ENCODE measurements around the gene INTS4.
"Not testable (repeated sequence)": the region's sequence is repeated elsewhere in the genome, so short reads cannot be mapped to it uniquely, and the experiment has no call there.

The INTS4 gene

DNA sequence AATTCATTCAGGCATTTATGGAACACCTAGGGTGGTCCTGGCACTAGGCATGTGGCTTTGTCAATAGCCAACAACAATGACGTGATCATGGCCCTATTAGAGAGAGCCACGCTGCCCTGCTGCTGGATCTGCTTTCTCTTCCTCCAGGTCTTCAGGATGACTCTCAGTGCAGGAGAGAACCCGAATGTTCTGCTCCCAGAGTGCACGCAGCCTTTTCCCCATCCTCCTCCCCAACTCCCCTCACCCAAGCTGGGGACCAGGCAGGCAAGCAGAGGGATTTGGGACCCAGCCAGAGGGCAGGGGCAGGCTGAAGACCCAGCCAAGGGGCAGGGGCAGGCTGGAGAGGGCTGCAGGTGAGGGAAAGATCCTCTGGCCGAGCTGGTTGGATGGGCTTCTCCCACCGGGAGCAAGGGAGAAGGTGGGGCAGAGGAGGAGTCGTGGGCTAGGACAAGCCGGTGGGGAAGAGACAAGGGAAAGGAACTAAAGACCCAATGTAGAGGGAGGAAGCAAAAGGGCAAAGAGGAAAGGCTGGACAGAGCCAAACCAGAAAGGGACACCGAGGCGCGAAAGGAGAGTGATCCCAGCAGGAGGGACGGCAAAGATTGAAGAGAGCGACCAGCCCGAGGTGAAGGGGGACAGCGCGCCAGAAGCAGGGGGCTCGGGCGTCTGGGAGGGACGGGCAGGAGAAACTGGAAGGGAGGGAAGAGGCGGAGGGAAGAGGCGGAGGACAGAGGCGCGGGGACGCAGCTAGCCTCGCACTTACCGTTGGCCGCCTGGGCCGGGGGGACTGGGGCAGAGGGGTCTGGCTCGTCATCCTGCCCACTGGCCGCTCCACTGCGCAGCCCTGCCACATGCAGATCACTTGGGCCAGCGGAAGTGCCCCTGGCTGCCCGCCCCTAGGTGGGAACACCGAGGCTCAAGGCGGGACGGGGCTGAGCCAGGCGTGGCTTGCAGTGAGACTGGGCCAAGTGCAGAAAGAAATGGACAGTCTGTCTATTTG lies 28.2 kb upstream of the INTS4 start, which contains the start of gene KCTD14:
Gene KCTD14 (minus strand): TSS at position 880 of the 1,000 bp plus-strand sequence. CDS start 27 bp downstream, at position 853.
- no peak for DNase-seq

DNA sequence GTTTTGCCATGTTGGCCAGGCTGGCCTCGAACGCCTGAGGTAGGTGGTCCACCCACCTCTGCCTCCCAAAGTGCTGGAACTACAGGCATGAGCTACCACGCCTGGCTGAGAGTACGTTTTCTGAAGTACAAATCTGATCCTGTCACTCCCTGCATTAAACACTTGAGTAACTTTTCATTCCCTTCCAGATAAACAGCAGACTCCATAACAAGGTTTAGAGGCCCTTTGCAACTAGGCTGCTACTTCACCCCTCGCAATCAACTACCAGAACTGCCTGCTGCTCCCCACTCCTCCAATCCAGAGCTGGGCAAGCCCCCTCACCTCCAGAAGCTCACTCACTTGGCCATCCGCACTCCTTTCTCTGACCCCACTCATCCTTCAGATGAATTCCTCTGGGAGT lies 27.1 kb upstream of the INTS4 start:
- DNase-seq, result no peak

- no peak for DNase-seq
Observed at GRCh38 chr11:78020246-78020645, 25.8 kb upstream of the INTS4 start.

DNA sequence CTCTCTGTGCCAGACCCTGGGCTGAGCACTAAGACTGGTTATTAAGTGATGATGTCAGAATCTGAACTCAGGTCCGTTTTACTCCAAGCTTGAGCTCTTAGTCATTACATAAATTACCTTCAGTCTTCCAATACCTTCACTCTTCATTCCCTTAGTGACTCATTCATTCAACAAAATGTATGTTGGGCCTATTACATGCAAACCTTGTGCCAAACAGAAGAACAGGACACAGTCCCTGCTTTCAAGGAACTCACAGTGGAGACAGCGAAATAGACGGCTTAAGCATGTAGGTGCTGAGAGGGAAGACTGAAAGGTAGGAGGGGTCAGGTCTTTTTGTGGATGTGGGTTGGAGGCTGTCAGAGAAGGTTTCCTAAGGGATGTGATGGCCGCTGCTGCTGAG lies 25.3 kb upstream of the INTS4 start:
- no peak for DNase-seq

DNA sequence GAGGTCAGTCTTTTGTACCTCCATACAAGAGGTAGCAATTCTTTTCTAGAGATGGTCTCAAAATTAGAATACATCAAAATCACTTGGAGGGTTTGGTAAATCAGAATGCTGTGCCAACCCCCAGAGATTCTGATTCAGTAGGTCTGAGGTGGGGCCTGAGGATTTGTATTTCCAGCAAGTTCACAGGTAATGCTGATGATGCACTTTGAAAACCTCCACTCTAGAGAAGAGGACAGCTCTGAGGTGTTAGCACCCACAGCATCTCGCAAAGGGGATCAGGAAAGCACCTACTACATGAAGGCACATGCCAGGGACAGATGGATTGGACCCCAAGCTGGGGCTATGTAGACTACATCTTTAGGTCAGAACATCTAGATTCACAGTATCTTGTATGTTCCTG lies 21.4 kb upstream of the INTS4 start:
- no peak for DNase-seq

GRCh38 chr11:78014937-78015520 lies 20.6 kb upstream of the INTS4 start:
- DNase-seq, result not testable (repeated sequence)

DNA sequence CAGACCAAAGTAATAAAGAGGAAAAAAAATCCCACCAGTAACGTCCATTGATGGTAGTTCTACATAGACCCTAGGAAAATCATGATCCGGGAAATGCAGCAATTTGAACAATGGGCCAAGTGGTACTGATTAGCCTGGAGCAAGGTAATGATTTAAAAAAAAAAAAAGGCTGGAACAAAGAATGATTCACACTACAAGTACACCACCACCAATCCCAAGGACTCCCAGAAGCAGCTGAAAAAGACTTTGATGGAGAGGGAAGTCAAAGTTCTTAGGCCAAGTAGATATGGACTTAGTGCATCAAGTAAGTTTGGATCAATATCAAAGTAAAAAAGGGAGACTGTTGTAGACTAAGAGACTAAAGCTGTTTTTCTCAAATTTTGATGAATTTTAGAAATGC lies 16.8 kb upstream of the INTS4 start:
- DNase-seq, result no peak

- no peak for DNase-seq
Observed at GRCh38 chr11:78010755-78011154, 16.3 kb upstream of the INTS4 start.

- no peak for DNase-seq
Observed at GRCh38 chr11:78010304-78010703, 15.8 kb upstream of the INTS4 start.

- DNase-seq, result no peak
Observed at GRCh38 chr11:78009062-78009461, 14.6 kb upstream of the INTS4 start.

DNA sequence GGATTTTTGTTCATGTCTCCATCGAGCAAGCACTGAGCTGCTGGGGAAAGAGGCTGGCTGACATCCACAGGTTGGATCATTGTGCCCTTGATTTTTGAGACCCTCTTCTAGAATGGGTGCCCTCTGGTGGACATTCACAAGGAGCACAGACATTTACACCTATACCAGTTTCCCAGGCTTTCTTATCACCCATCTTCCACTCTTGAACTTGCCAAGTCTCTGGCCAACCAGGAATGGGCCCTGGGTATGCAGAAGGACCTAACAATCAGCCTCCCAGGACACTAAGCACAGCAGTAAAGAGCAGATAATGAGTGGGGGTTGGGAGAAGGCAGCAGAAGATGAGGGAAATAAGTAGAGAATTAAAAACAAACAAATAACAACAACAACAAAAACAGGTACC lies 5.7 kb upstream of the INTS4 start:
- peak; percentile 68 for DNase-seq

GRCh38 chr11:77999446-78000030 lies 5.1 kb upstream of the INTS4 start:
- no peak for DNase-seq

- no peak for DNase-seq
Observed at GRCh38 chr11:77993902-77994301, 566 bp downstream of the INTS4 start.

- no peak for DNase-seq
Observed at GRCh38 chr11:77990981-77991380, 3.5 kb downstream of the INTS4 start.

DNA sequence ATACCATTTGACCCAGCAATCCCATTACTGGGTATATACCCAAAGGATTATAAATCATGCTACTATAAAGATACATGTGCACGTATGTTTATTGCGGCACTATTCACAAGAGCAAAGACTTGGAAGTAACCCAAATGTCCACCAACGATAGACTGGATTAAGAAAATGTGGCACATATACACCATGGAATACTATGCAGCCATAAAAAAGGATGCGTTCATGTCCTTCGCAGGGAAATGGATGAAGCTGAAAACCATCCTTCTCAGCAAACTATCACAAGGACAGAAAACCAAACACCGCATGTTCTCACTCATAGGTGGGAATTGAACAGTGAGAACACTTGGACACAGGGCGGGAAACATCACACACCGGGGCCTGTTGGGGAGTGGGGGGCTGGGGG lies 8.0 kb downstream of the INTS4 start:
- not testable (repeated sequence) for DNase-seq

DNA sequence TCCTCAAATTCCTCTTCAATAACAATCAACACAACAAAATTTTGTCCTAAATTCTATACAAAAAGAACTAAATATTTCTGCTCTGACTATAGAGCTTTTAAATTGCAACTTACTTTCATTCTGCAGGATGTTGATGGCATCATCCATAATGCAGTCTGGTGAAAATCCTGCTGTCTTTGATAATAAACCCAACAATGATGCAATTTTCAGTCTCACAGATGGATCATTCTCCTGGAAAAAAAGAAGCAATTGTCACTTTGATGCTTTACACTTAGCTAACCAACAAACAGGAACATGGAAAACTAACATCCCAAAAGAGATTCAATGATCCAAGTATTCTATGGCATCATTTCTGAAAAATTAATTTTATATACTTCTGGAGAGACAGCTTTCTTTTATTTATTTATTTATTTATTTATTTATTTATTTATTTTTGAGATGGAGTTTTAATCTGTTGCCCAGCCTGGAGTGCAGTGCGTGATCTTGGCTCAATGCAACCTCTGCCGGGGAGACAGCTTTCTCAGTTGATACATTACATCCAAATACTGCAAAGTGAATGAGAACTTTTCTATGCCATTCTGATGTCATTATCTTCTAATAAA lies 13.0 kb downstream of the INTS4 start:
- no peak for DNase-seq

- DNase-seq, result no peak
Observed at GRCh38 chr11:77968337-77968736, 26.1 kb downstream of the INTS4 start.

DNA sequence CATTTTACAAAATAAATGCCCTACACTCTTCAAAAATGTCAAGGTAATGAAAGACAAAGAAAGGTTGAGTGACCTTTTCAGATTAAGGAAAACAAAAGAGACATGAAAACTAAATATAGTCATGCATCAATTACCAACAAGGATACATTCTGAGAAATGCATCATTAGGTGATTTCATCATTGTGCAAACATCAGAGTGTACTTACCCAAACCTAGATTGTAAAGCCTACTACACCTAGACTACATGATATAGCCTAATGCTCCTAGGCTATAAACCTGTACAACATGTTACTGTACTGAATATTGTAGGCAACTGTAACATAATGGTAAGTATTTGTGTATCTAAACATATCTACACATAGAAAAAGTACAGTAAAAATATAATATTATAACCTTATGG lies 26.7 kb downstream of the INTS4 start:
- no peak for DNase-seq

GRCh38 chr11:77967121-77967520 lies 27.3 kb downstream of the INTS4 start:
- DNase-seq, result no peak

GRCh38 chr11:77966338-77966737 lies 28.1 kb downstream of the INTS4 start:
- no peak for DNase-seq

GRCh38 chr11:77959434-77959833 lies 35.0 kb downstream of the INTS4 start:
- no peak for DNase-seq

GRCh38 chr11:77958583-77959177 lies 35.8 kb downstream of the INTS4 start:
- DNase-seq, result not testable (repeated sequence)

DNA sequence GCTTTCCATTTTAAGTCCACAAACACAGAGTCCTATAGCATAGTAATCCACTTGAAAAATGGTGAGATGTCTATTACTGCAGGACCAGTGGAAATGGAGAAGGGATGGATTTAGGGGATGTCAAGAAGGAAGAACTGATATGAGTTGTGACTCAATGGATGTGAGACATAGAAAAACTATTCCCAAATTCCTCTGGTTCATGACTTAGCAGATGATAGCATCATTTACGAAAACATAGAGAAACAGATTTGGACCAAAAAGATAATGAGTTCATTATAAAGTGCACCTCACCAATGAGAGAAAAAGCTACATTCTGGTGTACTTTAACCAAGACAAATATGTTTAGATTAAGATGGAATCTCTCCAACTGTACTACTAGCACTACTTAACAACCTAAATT lies 51.2 kb downstream of the INTS4 start:
- DNase-seq, result not testable (repeated sequence)

Data from NCI-H1694 (cell line).